Type B pancreatic cell (in vitro differentiated cells): ENCODE results near the gene ZNF28. TPM values are rescaled to one million over a fixed set of nuclear protein-coding genes. Genes with fewer than 3 reads are reported as not detected.
"Not testable (repeated sequence)": the region's sequence is repeated elsewhere in the genome, so short reads cannot be mapped to it uniquely, and the experiment has no call there.

Source experiments
- DNase-seq: peaks from one replicate; pipeline ENCODE4 v3.0.0; 2021; ENCODE audit warnings: mixed read lengths; ENCODE audit not compliant: unreplicated experiment; ENCODE audit errors: extremely low spot score
- H3K27ac Mint-ChIP-seq: 2 replicates; pipeline ENCODE4 v1.8.0; 2021; ENCODE audit warnings: mild to moderate bottlenecking, mixed read lengths
- H3K27me3 Mint-ChIP-seq: 2 replicates; pipeline ENCODE4 v1.8.0; 2021; ENCODE audit warnings: mixed read lengths
- H3K36me3 Mint-ChIP-seq: 2 replicates; pipeline ENCODE4 v1.8.0; 2021; ENCODE audit warnings: mixed read lengths
- H3K4me1 Mint-ChIP-seq: one replicate; pipeline ENCODE4 v1.8.0; 2021; ENCODE audit warnings: mixed read lengths; ENCODE audit not compliant: unreplicated experiment
- H3K4me3 Mint-ChIP-seq: 2 replicates; pipeline ENCODE4 v1.8.0; 2021; ENCODE audit warnings: mild to moderate bottlenecking, mixed read lengths
- H3K9me3 Mint-ChIP-seq: 2 replicates; pipeline ENCODE4 v1.8.0; 2021; ENCODE audit warnings: mixed read lengths
- total RNA-seq: library from RNA; stranded (reverse); gene quantifications from 2 replicates; pipeline ENCODE4 v1.2.1, GENCODE V29; 2021; ENCODE audit warnings: low replicate concordance
- TF ChIP-seq, protein P1 (sequence below): fragments of 200-600 bp; sonication (generic); conservative IDR thresholded peaks from 2 replicates; pipeline ENCODE4 v1.5.0; 2021; ENCODE audit warnings: antibody characterized with exemption, mild to moderate bottlenecking

ZNF28 gene
- total RNA-seq, 1 donor from 2014 or later, result 23.0 TPM

DNA sequence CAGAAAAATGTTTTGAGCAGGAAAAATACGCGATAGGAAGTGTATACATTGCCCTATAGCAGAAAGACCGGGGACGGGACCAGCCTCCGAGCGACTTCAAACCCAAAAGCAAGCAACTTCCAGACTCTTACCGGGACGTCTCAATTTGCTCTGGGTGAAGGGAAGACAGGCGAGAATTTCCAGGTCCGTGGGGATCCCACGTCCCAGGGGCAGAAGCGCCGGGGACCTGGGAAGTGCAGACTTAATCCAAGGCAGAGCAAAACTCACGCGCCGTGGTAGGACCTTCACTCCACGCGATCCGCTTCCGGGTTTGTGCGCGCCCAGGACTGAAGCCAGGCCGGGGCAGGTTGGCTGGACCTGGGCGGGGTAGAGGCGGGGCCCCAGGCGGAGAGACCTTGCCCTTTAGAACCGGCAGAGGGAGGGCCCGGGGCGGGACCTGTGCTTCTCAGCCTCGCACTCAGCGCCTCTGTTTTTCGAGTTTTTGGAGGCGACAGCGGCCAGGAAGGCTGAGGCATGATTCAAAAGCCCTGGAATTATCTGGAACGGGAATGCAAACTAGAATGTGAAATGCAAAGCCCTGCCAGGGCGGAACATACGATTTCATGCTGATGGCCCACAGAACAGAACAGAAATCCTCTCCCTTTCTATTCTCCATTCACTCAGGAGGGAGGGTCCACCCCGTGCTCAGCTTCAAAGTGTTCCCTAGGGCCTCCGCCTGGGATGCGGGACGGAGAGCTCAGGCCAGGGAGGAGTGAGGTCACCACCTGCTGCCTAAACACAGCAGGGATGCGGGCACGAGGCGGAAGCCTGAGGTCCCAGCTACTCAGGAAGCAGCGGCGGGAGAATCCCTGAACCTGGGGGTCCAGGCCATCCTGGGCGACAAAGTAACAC, 34.7 kb downstream of the ZNF28 start, which contains the start of gene ZNF600:
Gene ZNF600 (minus strand): TSS at position 328 of the 891 bp plus-strand sequence. CDS start 7,903 bp downstream, outside the sequence.
- not testable (repeated sequence) for H3K9me3 Mint-ChIP-seq, H3K36me3 Mint-ChIP-seq
- TF ChIP-seq, protein P1, sequence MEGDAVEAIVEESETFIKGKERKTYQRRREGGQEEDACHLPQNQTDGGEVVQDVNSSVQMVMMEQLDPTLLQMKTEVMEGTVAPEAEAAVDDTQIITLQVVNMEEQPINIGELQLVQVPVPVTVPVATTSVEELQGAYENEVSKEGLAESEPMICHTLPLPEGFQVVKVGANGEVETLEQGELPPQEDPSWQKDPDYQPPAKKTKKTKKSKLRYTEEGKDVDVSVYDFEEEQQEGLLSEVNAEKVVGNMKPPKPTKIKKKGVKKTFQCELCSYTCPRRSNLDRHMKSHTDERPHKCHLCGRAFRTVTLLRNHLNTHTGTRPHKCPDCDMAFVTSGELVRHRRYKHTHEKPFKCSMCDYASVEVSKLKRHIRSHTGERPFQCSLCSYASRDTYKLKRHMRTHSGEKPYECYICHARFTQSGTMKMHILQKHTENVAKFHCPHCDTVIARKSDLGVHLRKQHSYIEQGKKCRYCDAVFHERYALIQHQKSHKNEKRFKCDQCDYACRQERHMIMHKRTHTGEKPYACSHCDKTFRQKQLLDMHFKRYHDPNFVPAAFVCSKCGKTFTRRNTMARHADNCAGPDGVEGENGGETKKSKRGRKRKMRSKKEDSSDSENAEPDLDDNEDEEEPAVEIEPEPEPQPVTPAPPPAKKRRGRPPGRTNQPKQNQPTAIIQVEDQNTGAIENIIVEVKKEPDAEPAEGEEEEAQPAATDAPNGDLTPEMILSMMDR, result peak; percentile 53
- Mint-ChIP-seq H3K4me1 (peaks cover 15% of the 10 kb centered on the region), H3K27ac (peak within 1 kb of the TSS; percentile 90), H3K4me3 (peak within 1 kb of the TSS; percentile 93), H3K27me3 (peaks cover 10% of the 10 kb centered on the region)
- peak; percentile 78 for DNase-seq

GRCh38 chr19:52786078-52786463, 35.4 kb downstream of the ZNF28 start:
- Mint-ChIP-seq H3K36me3 (peaks cover 5% of the 10 kb centered on the region), H3K9me3 (no peaks in the 10 kb centered on the region), H3K4me3 (peak overlapping the region; percentile 93), H3K27me3 (peaks cover 10% of the 10 kb centered on the region), H3K27ac (peak overlapping the region; percentile 90), H3K4me1 (peaks cover 15% of the 10 kb centered on the region)
- no peak for DNase-seq
- TF ChIP-seq, protein P1, result no peak

- Mint-ChIP-seq H3K4me3 (peak overlapping the region; percentile 93), H3K4me1 (peaks cover 15% of the 10 kb centered on the region), H3K9me3 (no peaks in the 10 kb centered on the region), H3K36me3 (peaks cover 5% of the 10 kb centered on the region), H3K27me3 (peaks cover 10% of the 10 kb centered on the region), H3K27ac (peak overlapping the region; percentile 90)
- TF ChIP-seq, protein P1, result no peak
- DNase-seq, result no peak
These were observed 35.9 kb downstream of the ZNF28 start for GRCh38 chr19:52785506-52785905.

GRCh38 chr19:52782864-52783263, 38.6 kb downstream of the ZNF28 start:
- H3K27me3 Mint-ChIP-seq, H3K36me3 Mint-ChIP-seq, H3K27ac Mint-ChIP-seq, H3K4me3 Mint-ChIP-seq, H3K9me3 Mint-ChIP-seq, DNase-seq: not testable (repeated sequence)
- peaks cover 14% of the 10 kb centered on the region for H3K4me1 Mint-ChIP-seq

DNA sequence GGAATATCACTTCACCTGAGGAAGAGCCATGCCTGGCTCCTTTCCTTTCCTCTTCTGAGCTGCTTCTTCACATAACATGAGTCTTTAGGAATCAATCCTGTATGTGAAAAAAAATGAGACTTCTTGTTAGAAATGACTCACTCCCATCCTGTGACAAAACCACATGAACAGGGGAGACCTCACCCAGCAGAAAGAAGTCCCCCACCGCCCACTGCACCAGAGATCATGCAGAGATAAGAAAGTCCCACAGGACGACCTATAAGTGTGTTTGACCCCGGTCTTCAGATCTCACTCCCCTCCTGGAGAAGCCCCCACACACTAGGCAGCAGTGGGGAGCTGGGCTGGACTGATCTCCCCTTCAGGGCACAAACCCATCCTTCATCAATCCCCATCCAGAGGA, 42.6 kb downstream of the ZNF28 start:
- Mint-ChIP-seq H3K36me3 (peaks cover 8% of the 10 kb centered on the region), H3K4me1 (no peaks in the 10 kb centered on the region), H3K27ac (no peak overlapping the region), H3K27me3 (no peaks in the 10 kb centered on the region), H3K4me3 (no peak overlapping the region), H3K9me3 (no peaks in the 10 kb centered on the region)
- DNase-seq, result no peak
- TF ChIP-seq, protein P1, result no peak

DNA sequence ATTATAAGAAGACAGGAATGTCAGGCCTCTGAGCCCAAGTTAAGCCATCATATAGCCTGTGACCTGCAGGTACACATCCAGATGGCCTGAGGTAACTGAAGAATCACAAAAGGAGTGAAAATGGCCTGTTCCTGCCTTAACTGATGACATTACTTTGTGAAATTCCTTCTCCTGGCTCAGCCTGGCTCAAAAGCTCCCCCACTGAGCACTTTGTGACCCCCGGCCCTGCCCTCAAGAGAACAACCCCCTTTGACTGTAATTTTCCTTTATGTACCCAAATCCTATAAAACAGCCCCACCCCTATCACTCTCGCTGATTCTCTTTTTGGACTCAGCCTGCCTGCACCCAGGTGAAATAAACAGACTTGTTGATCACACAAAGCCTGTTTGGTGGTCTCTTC, 65.0 kb downstream of the ZNF28 start:
- H3K36me3 Mint-ChIP-seq, result peaks cover 11% of the 10 kb centered on the region
- H3K4me3 Mint-ChIP-seq, H3K27me3 Mint-ChIP-seq, H3K27ac Mint-ChIP-seq, DNase-seq, H3K4me1 Mint-ChIP-seq, H3K9me3 Mint-ChIP-seq: not testable (repeated sequence)
